ENCODE results near the gene GPR27.

GRCh38 chr3:71732637-71733036 lies 21.0 kb upstream of the GPR27 start:
- TF ChIP-seq CTCF (IDR thresholded peaks at IDR 0.05) (no peak), POLR2A (IDR thresholded peaks at IDR 0.05) (no peak)
